Head of caudate nucleus (tissue), 42 donors: Measurements from ENCODE around the gene DCTPP1.
A peak's percentile ranks its signal among the peaks of the same experiment; 100 is the strongest.

Source experiments
- DNase-seq, 42 donors: peaks; one replicate each; pipeline versions ENCODE4 v3.0.0 to v3.0.0-alpha.2; 2020 to 2021; ENCODE audit warnings: mixed read lengths in 7 of 42
- intact Hi-C: fragments of 100-400 bp; cut with DNase I; formaldehyde crosslinking; loops from one replicate; pipeline ENCODE4 v1.15.0; 2022

The DCTPP1 gene

GRCh38 chr16:30417529-30418349 lies 12.1 kb downstream of the DCTPP1 start:
- DNase-seq, result peak; percentile 33 to 89 (median 77)
- intact Hi-C loops, result no loop called here

DNA sequence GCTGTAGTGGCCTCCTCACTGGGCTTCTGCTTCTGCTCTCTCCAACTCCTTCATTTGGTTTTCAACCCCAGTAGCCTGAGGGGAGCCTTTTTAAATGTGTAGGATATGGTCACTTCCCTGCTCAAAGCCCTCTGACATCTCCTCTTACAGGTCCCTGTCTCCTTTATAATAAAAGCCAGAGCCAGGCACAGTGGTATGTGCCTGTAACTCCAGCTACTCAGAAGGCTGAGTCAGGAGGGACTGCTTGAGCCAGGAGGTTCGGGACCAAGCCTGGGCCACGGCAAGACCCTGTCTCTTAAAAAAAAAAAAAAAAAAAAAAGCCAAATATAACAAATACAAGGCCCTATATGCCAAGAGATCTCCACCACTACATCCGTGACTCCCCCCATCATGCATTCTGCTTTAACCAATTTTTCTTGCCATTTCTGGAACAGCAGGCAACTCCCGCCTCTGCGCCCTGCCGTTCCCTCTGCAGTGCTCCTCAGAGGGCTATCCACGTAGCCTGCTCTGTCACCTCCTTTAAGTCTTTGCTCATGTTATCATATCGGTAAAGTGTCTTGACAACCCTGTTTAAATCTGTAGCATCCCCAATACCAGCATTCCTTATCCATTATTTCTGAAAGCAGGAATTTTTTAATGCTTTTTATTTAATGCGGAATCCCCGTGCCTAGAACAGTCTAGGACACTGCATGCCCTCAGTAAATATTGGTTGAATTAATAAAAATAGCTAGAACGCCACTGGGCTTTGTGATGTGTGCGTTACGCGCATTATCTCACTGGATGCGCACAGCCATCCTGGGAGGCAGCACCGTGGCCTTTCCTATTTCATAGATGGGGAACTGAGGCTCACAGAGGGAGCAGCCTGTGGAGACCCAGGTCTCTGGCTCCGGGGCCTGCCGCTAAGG lies 13.0 kb downstream of the DCTPP1 start:
- DNase-seq, result peak in 4 of 42 donors; percentile 17 to 60 (median 28)
- intact Hi-C loops, result no loop called here

DNA sequence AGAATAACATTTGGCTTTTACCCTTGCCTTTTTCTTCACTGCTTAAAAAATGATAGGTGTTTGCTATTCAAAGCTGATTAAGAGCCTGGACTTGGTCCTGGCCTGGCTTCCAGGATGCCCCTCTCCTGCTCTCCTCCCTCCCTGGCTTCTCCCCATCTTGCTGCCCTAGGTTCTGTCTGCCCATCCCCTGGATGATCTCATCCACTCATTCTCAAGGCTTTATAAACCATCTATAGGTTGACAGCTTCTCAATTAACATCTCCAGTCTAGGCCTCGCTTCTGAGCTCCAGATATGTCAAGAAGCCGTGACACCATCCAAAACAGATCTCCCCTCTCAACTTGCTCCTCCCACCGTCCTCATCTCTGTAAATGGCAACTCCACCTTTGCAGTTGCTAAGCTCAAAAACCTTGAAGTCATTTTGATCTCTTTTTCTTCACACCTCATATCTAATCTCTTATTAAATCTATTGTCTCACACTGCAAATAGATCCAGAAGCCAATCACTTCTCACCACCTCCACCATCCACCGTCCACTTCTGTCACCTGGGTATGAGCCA lies 13.7 kb downstream of the DCTPP1 start:
- DNase-seq, result no peak
- intact Hi-C loops, result no loop called here

- intact Hi-C loops, result no loop called here
- DNase-seq, result no peak
Measured at GRCh38 chr16:30414159-30414558, 15.7 kb downstream of the DCTPP1 start.

GRCh38 chr16:30413112-30413806 lies 16.6 kb downstream of the DCTPP1 start:
- intact Hi-C loops, result no loop called here

DNA sequence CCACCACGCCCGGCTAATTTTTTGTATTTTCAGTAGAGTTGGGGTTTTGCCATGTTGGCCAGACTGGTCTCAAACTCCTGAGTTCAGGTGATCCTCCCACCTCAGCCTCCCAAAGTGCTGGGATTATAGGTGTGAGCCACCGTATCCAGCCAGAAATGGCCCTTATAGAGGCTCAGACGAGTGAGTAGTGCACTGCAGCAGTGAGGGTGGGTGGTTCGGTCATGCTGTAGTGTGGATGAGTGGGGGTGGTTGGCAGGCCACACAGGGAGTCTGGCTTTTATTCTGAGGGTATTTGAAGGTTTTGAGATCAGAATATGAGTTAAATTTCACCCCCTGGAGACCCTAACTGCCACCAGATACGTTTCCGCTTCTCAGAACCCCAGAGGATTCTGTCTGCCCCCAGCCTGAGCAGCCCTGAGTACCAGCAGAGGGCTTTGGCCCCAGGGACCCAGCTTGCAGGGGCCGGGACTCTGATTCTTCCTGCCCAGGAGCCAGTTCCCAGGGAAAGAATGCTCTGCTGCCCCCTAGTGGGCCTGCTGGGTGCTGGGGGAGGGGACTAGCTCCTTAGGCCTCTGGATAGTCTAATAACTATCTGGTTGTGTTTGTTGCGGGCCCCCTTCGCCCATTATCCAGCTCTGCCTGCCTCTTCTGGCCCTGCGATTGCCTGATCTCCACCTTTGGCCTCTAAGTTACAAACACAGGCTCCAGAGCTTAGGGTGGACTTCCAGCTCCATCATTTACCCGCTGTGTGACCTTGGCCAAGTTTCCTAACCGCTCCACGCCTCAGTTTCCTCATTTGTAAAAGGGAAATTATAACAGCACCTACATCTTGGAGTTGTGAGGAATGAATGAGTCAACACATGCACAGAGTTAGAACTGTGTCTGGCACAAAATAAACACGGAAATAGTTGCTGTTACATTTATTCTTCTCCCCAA lies 20.4 kb downstream of the DCTPP1 start:
- intact Hi-C loops, result loop anchor here (5.0 kb wide), 1 partner anchor 52 kb away; the partner anchor contains the start of gene CD2BP2
- DNase-seq, result peak; percentile 80 to 98 (median 94)

More at GRCh38 chr16:30413112-30413806, 16.6 kb downstream of the DCTPP1 start:
- DNase-seq, result no peak

GRCh38 chr16:30407804-30408534 lies 21.9 kb downstream of the DCTPP1 start:
- no peak for DNase-seq
- intact Hi-C loops, result loop anchor here (5.0 kb wide), 1 partner anchor 51 kb away; the partner anchor contains the start of gene CD2BP2

GRCh38 chr16:30407102-30407803 lies 22.6 kb downstream of the DCTPP1 start, which contains the start of gene ZNF771:
TSS of gene ZNF771 (plus strand) at chr16:30407606. CDS start at chr16:30408054, 448 bp downstream.
- peak; percentile 86 to 97 (median 94) for DNase-seq
- intact Hi-C loops, result loop anchor here (5.0 kb wide), 1 partner anchor 50 kb away; the partner anchor contains the start of gene CD2BP2

- intact Hi-C loops, result loop anchor here (5.0 kb wide), 1 partner anchor 49 kb away; the partner anchor contains the start of gene CD2BP2
- no peak for DNase-seq
Measured at GRCh38 chr16:30406795-30407101, 23.1 kb downstream of the DCTPP1 start.

GRCh38 chr16:30401768-30402425 lies 27.9 kb downstream of the DCTPP1 start:
- no peak for DNase-seq
- intact Hi-C loops, result no loop called here

DNA sequence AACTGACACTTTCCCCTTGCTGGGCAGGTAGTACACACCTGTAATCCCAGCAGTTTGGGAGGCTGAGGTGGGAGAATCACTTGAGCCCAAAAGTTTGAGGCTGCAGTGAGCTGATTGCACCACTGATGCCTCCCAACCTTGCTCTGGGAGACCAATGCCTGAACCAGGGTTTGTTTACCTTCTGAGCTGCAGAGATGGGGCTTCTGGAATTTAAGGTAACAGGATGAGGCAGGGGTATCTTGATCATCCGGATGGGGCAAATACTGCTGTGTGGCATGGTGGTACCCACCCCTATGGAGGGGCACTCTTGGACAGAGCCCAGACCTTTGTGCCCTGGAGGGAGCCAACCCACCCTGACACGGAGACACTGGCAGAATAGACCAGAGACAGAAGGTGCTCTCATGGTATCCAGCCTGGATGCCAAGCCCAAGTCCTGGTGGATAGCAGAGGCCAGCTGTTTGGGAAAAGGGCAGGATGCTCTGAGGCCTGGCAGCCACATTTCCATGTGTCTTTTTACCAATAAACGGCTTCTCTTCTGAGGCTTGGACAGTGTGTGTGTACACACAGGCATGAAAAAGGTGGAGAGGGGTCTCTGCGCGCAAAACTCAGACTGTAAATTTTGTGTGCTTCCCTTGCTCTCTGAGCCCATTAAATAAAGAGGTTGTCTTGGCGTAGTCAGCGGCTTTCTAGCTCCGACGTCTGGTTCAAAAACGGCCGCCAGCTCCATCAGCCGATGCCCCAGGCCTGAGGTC lies 30.2 kb downstream of the DCTPP1 start:
- DNase-seq, result no peak
- intact Hi-C loops, result no loop called here

GRCh38 chr16:30398661-30399434 lies 31.0 kb downstream of the DCTPP1 start:
- DNase-seq, result no peak
- intact Hi-C loops, result no loop called here

DNA sequence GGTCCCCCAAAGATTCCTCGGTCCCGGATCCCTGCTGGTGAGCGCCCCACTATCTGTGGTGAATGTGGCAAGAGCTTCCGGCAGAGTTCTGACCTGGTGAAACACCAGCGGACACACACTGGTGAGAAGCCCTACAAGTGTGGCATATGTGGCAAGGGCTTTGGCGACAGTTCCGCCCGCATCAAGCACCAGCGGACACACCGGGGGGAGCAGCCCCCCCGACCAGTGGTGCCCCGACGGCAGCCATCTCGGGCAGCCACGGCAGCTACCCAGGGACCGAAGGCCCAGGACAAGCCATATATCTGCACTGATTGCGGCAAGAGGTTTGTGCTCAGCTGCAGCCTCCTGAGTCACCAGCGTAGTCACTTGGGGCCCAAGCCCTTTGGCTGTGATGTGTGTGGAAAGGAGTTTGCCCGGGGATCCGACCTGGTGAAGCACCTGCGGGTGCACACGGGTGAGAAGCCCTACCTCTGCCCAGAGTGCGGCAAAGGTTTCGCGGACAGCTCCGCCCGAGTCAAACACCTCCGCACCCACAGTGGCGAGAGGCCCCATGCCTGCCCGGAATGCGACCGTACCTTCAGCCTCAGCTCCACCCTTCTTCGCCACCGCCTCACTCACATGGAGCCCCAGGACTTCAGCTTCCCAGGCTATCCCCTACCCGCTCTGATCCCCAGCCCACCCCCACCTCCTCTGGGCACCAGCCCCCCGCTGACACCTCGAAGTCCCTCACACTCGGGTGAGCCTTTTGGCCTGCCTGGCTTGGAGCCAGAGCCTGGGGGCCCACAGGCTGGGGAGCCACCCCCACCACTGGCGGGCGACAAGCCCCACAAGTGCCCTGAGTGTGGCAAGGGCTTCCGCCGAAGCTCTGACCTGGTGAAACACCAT lies 31.8 kb downstream of the DCTPP1 start:
- no peak for DNase-seq
- intact Hi-C loops, result no loop called here

- no peak for DNase-seq
- intact Hi-C loops, result no loop called here
Measured at GRCh38 chr16:30397056-30397455, 32.8 kb downstream of the DCTPP1 start.
